Measurements from ENCODE around the gene CUL1.
A peak's percentile ranks its signal among the peaks of the same experiment; 100 is the strongest.
"Not testable (repeated sequence)": the region's sequence is repeated elsewhere in the genome, so short reads cannot be mapped to it uniquely, and the experiment has no call there.

CUL1 gene

GRCh38 chr7:148686312-148686937 is 12.3 kb upstream of the CUL1 start:
- Mint-ChIP-seq H3K4me1 (no peaks in the 10 kb centered on the region), H3K9me3 (peaks cover 7 to 9% of the 10 kb centered on the region in 2 donors), H3K27me3 (no peaks in the 10 kb centered on the region), H3K27ac (no peak overlapping the region), H3K4me3 (no peak overlapping the region)
- ATAC-seq, result no peak
- no peak for DNase-seq

- DNase-seq, result no peak
- no peaks in the 10 kb centered on the region for H3K9me3 Mint-ChIP-seq
- no peak overlapping the region for H3K27ac Mint-ChIP-seq
- ATAC-seq, result no peak
- no peak overlapping the region for H3K4me3 Mint-ChIP-seq
- H3K27me3 Mint-ChIP-seq, result no peaks in the 10 kb centered on the region
- no peaks in the 10 kb centered on the region for H3K4me1 Mint-ChIP-seq
Observed at GRCh38 chr7:148687555-148687954, 11.1 kb upstream of the CUL1 start.

- H3K27ac Mint-ChIP-seq, result no peak overlapping the region
- no peaks in the 10 kb centered on the region for H3K27me3 Mint-ChIP-seq
- DNase-seq (no peak), ATAC-seq (no peak)
- H3K4me1 Mint-ChIP-seq, result no peaks in the 10 kb centered on the region
- no peaks in the 10 kb centered on the region for H3K9me3 Mint-ChIP-seq
- H3K4me3 Mint-ChIP-seq, result no peak overlapping the region
Observed at GRCh38 chr7:148688526-148688925, 10.2 kb upstream of the CUL1 start.

GRCh38 chr7:148693651-148694050 is 5.1 kb upstream of the CUL1 start:
- no peaks in the 10 kb centered on the region for H3K9me3 Mint-ChIP-seq
- ATAC-seq, result no peak
- no peak overlapping the region for H3K4me3 Mint-ChIP-seq
- H3K27ac Mint-ChIP-seq, result no peak overlapping the region
- peaks cover 22% of the 10 kb centered on the region for H3K4me1 Mint-ChIP-seq
- H3K27me3 Mint-ChIP-seq, result no peaks in the 10 kb centered on the region
- no peak for DNase-seq

GRCh38 chr7:148694631-148695030 is 4.1 kb upstream of the CUL1 start:
- no peak for ATAC-seq
- Mint-ChIP-seq H3K9me3 (no peaks in the 10 kb centered on the region), H3K27ac (no peak overlapping the region), H3K4me3 (no peak overlapping the region), H3K4me1 (peaks cover 22% of the 10 kb centered on the region), H3K27me3 (no peaks in the 10 kb centered on the region)
- DNase-seq, result no peak

GRCh38 chr7:148695953-148696352 is 2.8 kb upstream of the CUL1 start:
- Mint-ChIP-seq H3K4me1 (peaks cover 32% of the 10 kb centered on the region), H3K9me3 (no peaks in the 10 kb centered on the region), H3K27ac (peak overlapping the region in 1 of 2 donors; percentile 82), H3K4me3 (no peak overlapping the region), H3K27me3 (no peaks in the 10 kb centered on the region)
- ATAC-seq (no peak), DNase-seq (no peak)

GRCh38 chr7:148696787-148697186 is 1.9 kb upstream of the CUL1 start:
- DNase-seq, result no peak
- ATAC-seq, result no peak
- Mint-ChIP-seq H3K27ac (no peak overlapping the region), H3K4me3 (peak overlapping the region in 1 of 2 donors; percentile 2), H3K4me1 (peaks cover 40% of the 10 kb centered on the region), H3K27me3 (no peaks in the 10 kb centered on the region), H3K9me3 (no peaks in the 10 kb centered on the region)

- H3K9me3 Mint-ChIP-seq, result no peaks in the 10 kb centered on the region
- DNase-seq, result peak in 1 of 2 donors; percentile 70
- ATAC-seq, result peak; percentile 61
- H3K27me3 Mint-ChIP-seq, result no peaks in the 10 kb centered on the region
- H3K4me3 Mint-ChIP-seq, result peak overlapping the region; percentile 85 to 87
- H3K4me1 Mint-ChIP-seq, result peaks cover 47% of the 10 kb centered on the region
- H3K27ac Mint-ChIP-seq, result peak overlapping the region; percentile 97 to 98
Observed at GRCh38 chr7:148697256-148698006, 1.3 kb upstream of the CUL1 start.

GRCh38 chr7:148698007-148698396 is 701 bp upstream of the CUL1 start:
- no peaks in the 10 kb centered on the region for H3K9me3 Mint-ChIP-seq
- peak overlapping the region; percentile 85 to 87 for H3K4me3 Mint-ChIP-seq
- H3K4me1 Mint-ChIP-seq, result peaks cover 53% of the 10 kb centered on the region
- no peak for DNase-seq
- no peaks in the 10 kb centered on the region for H3K27me3 Mint-ChIP-seq
- H3K27ac Mint-ChIP-seq, result peak overlapping the region; percentile 97 to 98
- no peak for ATAC-seq

GRCh38 chr7:148699024-148699781 is 500 bp downstream of the CUL1 start:
- H3K27ac Mint-ChIP-seq, result peak overlapping the region; percentile 97 to 98
- H3K9me3 Mint-ChIP-seq, result no peaks in the 10 kb centered on the region
- peaks cover 65% of the 10 kb centered on the region for H3K4me1 Mint-ChIP-seq
- H3K27me3 Mint-ChIP-seq, result no peaks in the 10 kb centered on the region
- DNase-seq (peak; percentile 65 to 75), ATAC-seq (peak; percentile 49)
- H3K4me3 Mint-ChIP-seq, result peak overlapping the region; percentile 90 to 100

GRCh38 chr7:148699782-148700629 is 1.3 kb downstream of the CUL1 start:
- ATAC-seq (no peak), DNase-seq (no peak)
- peak overlapping the region; percentile 90 to 100 for H3K4me3 Mint-ChIP-seq
- H3K27me3 Mint-ChIP-seq, result no peaks in the 10 kb centered on the region
- H3K4me1 Mint-ChIP-seq, result peaks cover 70% of the 10 kb centered on the region
- H3K27ac Mint-ChIP-seq, result peak overlapping the region; percentile 96 to 99
- no peaks in the 10 kb centered on the region for H3K9me3 Mint-ChIP-seq

- DNase-seq (peak; percentile 17 to 36), ATAC-seq (no peak)
- peak overlapping the region; percentile 90 to 100 for H3K4me3 Mint-ChIP-seq
- peaks cover 76% of the 10 kb centered on the region for H3K4me1 Mint-ChIP-seq
- H3K9me3 Mint-ChIP-seq, result no peaks in the 10 kb centered on the region
- peak overlapping the region; percentile 96 to 99 for H3K27ac Mint-ChIP-seq
- no peaks in the 10 kb centered on the region for H3K27me3 Mint-ChIP-seq
Observed at GRCh38 chr7:148700661-148701064, 2.0 kb downstream of the CUL1 start.

- ATAC-seq, result no peak
- no peak for DNase-seq
- peak overlapping the region; percentile 96 to 99 for H3K27ac Mint-ChIP-seq
- peaks cover 77% of the 10 kb centered on the region for H3K4me1 Mint-ChIP-seq
- H3K9me3 Mint-ChIP-seq, result no peaks in the 10 kb centered on the region
- no peaks in the 10 kb centered on the region for H3K27me3 Mint-ChIP-seq
- peak overlapping the region; percentile 90 to 100 for H3K4me3 Mint-ChIP-seq
Observed at GRCh38 chr7:148701414-148701813, 2.7 kb downstream of the CUL1 start.

- no peak for ATAC-seq
- H3K27ac Mint-ChIP-seq, result no peak overlapping the region
- no peak for DNase-seq
- H3K4me3 Mint-ChIP-seq, result peak overlapping the region in 1 of 2 donors; percentile 5
- H3K27me3 Mint-ChIP-seq, result no peaks in the 10 kb centered on the region
- H3K4me1 Mint-ChIP-seq, result peaks cover 74% of the 10 kb centered on the region
- H3K9me3 Mint-ChIP-seq, result no peaks in the 10 kb centered on the region
Observed at GRCh38 chr7:148702876-148703670, 4.4 kb downstream of the CUL1 start.

GRCh38 chr7:148703671-148703962 is 4.9 kb downstream of the CUL1 start:
- not testable (repeated sequence) for ATAC-seq, H3K27me3 Mint-ChIP-seq, H3K27ac Mint-ChIP-seq, H3K9me3 Mint-ChIP-seq, DNase-seq
- peak overlapping the region in 1 of 2 donors; percentile 10 for H3K4me3 Mint-ChIP-seq
- peaks cover 80% of the 10 kb centered on the region for H3K4me1 Mint-ChIP-seq
